Measurements from ENCODE around the gene PLEKHM3. TPM values are rescaled to one million over a fixed set of nuclear protein-coding genes. Genes with fewer than 3 reads are reported as not detected.

The PLEKHM3 gene
- total RNA-seq, 4 donors from 2014 or later = 22.0 to 29.1 (median 25.0) TPM

GRCh38 chr2:208057108-208057507 is 31.8 kb upstream of the PLEKHM3 start:
- H3K36me3 ChIP-seq = no peaks in the 10 kb centered on the region
- 84 to 92% methylated on average over 1 of the region's 1 CpG for WGBS, 2 donors
- no peak for TF ChIP-seq EP300 (IDR thresholded peaks at IDR 0.05)
- no peak for TF ChIP-seq POLR2A (IDR thresholded peaks at IDR 0.05)
- TF ChIP-seq CTCF (IDR thresholded peaks at IDR 0.05) = no peak
- H3K27ac ChIP-seq = no peak overlapping the region
- no peak for DNase-seq (ENCODE audit: low spot score in 2 of 2)
- no peaks in the 10 kb centered on the region for H3K4me1 ChIP-seq
- no peak overlapping the region for H3K4me3 ChIP-seq
- no peaks in the 10 kb centered on the region for H3K9me3 ChIP-seq
- no peaks in the 10 kb centered on the region for H3K27me3 ChIP-seq

DNA sequence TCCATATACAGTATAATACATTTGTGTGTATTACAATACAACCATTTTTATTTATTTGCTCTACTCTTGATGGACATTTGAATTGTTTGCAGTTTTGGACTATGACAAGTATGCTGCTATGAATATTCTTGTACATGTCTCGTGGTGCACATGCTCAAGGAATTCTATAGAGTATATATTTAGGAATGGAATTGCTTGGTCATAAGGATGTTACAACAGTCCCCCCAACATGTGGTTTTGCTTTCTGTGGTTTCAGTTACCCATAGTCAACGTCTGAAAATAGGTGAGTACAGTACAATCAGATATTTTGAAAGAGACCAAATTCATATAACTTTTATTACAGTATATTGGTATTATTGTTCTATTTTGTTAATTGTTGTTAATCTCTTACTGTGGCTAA is 24.1 kb upstream of the PLEKHM3 start:
- no peak for DNase-seq (ENCODE audit: low spot score in 2 of 2)
- H3K36me3 ChIP-seq = no peaks in the 10 kb centered on the region
- WGBS, 2 donors = 64 to 74% methylated on average over 2 of the region's 2 CpGs

GRCh38 chr2:208049006-208049405 is 23.7 kb upstream of the PLEKHM3 start:
- H3K27me3 ChIP-seq = no peaks in the 10 kb centered on the region
- H3K4me1 ChIP-seq = no peaks in the 10 kb centered on the region
- H3K36me3 ChIP-seq = no peaks in the 10 kb centered on the region
- WGBS, 2 donors = 84 to 94% methylated on average over 4 of the region's 4 CpGs
- DNase-seq (ENCODE audit: low spot score in 2 of 2) = no peak
- no peak for TF ChIP-seq POLR2A (IDR thresholded peaks at IDR 0.05)
- H3K9me3 ChIP-seq = no peaks in the 10 kb centered on the region
- no peak overlapping the region for H3K27ac ChIP-seq
- H3K4me3 ChIP-seq = no peak overlapping the region

More for the DNA sequence above, 24.1 kb upstream of the PLEKHM3 start:
- no peak for TF ChIP-seq CTCF (IDR thresholded peaks at IDR 0.05)
- TF ChIP-seq EP300 (IDR thresholded peaks at IDR 0.05) = no peak
- TF ChIP-seq POLR2A (IDR thresholded peaks at IDR 0.05) = no peak
- no peaks in the 10 kb centered on the region for H3K9me3 ChIP-seq
- no peaks in the 10 kb centered on the region for H3K27me3 ChIP-seq
- H3K4me1 ChIP-seq = no peaks in the 10 kb centered on the region
- no peak overlapping the region for H3K4me3 ChIP-seq
- no peak overlapping the region for H3K27ac ChIP-seq

DNA sequence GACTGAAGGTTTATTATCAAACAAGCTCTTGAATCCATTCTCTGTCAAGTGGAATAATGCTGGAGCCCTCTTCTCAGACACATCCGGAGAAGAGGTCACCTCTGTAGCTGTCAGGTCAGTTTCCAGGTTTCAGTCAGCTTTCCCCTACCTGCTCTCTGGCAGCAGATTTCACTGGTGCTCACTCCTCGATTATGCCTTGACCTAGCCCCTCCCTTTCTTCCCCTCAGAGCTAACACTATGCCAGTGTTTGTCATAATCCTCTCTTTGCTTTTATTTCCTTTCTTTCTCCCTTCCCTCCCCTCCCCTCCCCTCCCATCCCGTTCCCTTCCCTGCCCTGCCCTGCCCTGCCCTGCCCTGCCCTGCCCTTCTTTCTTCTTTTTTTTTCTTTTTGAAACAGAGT is 22.5 kb upstream of the PLEKHM3 start:
- DNase-seq (ENCODE audit: low spot score in 2 of 2) = no peak
- H3K9me3 ChIP-seq = no peaks in the 10 kb centered on the region
- H3K4me1 ChIP-seq = no peaks in the 10 kb centered on the region
- TF ChIP-seq POLR2A (IDR thresholded peaks at IDR 0.05) = no peak
- TF ChIP-seq CTCF (IDR thresholded peaks at IDR 0.05) = no peak
- TF ChIP-seq EP300 (IDR thresholded peaks at IDR 0.05) = no peak
- no peak overlapping the region for H3K4me3 ChIP-seq
- no peaks in the 10 kb centered on the region for H3K36me3 ChIP-seq
- WGBS, 2 donors = 30 to 34% methylated on average over 3 of the region's 3 CpGs
- no peak overlapping the region for H3K27ac ChIP-seq
- H3K27me3 ChIP-seq = no peaks in the 10 kb centered on the region

DNA sequence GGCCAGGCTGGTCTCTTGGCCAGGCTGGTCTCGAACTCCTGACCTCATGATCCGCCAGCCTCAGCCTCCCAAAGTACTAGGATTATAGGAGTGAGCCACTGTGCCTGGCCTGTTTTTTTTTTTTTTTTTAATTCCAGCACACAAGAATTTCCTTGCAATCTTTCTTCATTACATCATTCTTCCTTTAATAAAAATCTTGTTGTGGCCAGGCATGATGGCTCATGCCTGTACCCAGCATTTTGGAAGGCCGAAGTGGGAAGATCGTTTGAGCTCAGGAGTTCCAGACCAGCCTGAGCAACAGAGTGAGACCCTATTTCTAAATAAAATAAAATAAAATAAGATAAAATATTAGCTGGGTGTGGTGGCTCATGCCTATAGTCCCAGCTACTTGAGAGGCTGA is 21.4 kb upstream of the PLEKHM3 start:
- no peak overlapping the region for H3K27ac ChIP-seq
- H3K4me3 ChIP-seq = no peak overlapping the region
- no peak for DNase-seq (ENCODE audit: low spot score in 2 of 2)
- H3K4me1 ChIP-seq = no peaks in the 10 kb centered on the region
- H3K9me3 ChIP-seq = no peaks in the 10 kb centered on the region
- H3K27me3 ChIP-seq = no peaks in the 10 kb centered on the region
- H3K36me3 ChIP-seq = no peaks in the 10 kb centered on the region
- WGBS, 2 donors = 77 to 90% methylated on average over 4 of the region's 4 CpGs
- no peak for TF ChIP-seq POLR2A (IDR thresholded peaks at IDR 0.05)
- TF ChIP-seq CTCF (IDR thresholded peaks at IDR 0.05) = no peak
- TF ChIP-seq EP300 (IDR thresholded peaks at IDR 0.05) = no peak

GRCh38 chr2:208042450-208042849 is 17.1 kb upstream of the PLEKHM3 start:
- no peak overlapping the region for H3K27ac ChIP-seq
- WGBS, 2 donors = 75 to 98% methylated on average over 2 of the region's 2 CpGs
- no peak for TF ChIP-seq POLR2A (IDR thresholded peaks at IDR 0.05)
- no peak for TF ChIP-seq CTCF (IDR thresholded peaks at IDR 0.05)

More at GRCh38 chr2:208042450-208042849, 17.1 kb upstream of the PLEKHM3 start:
- Histone ChIP-seq H3K27me3 (no peaks in the 10 kb centered on the region), H3K4me1 (peaks cover 0 to 9% (median 0%) of the 10 kb centered on the region in 4 donors), H3K4me3 (no peak overlapping the region), H3K9me3 (no peaks in the 10 kb centered on the region), H3K36me3 (no peaks in the 10 kb centered on the region)
- no peak for DNase-seq (ENCODE audit: low spot score in 2 of 2)
